Heart left ventricle (tissue), 11 donors: ENCODE measurements around the gene BFSP2. TPM values are rescaled to one million over a fixed set of nuclear protein-coding genes. Genes with fewer than 3 reads are reported as not detected.

Experiments used
- polyA plus RNA-seq, 2 donors: library from polyadenylated mRNA; stranded (reverse); fragments of 200-250 nt; gene quantifications; one replicate each; pipeline ENCODE4 v1.2.3, GENCODE V29; 2013
- total RNA-seq, 9 donors: library from RNA; depleted of rRNA in 2 of 9; stranded (reverse); fragments of >200 nt in 2 of 9; fragmentation: NEBNext Ultra II Directional in 3 of 9; extraction: Animal tissue kit (Norgen Biotek cat#: 25700) in 3 of 9; gene quantifications; one replicate each; pipeline versions ENCODE4 v1.1.0 to v1.2.4, GENCODE V29; 2016 to 2023
- donor health status: ischemic (EF 13 %, LVEDD 7.1; RV severe dilation, severe dysfunction).
- donor health status: healthy with polysubstance abuse.
- donor health status: DM: no; HTN: yes; CAD: no.
- donor health status: DM: no; HTN: no; CAD: no.
- donor health status: ischemic (EF 25% LVEDD 5.7; RV mildly dilated, moderate dysfunction).
- donor health status: healthy.
- donor health status: DM: yes; HTN: yes; CAD: no.
- donor health status: PGD.
- donor health status: nonischemic (EF 23%, LVEDD 6.1; RV moderate dilation, normal function).

BFSP2 gene
- total and polyA plus RNA-seq, 11 donors, result not detected

Other genes with a start within 250 kb of the BFSP2 start
- 100 to 1,000 TPM in 8 of 9 donors, 10 to 100 TPM in 1; 97.0 to 221 (median 160) TPM for gene CDV3, start 173.6 kb downstream of the BFSP2 start, total RNA-seq
- 100 to 1,000 TPM in 1 of 2 donors, 10 to 100 TPM in 1; 30.5 to 163 TPM for gene CDV3, start 173.6 kb downstream of the BFSP2 start, polyA plus RNA-seq